ENCODE results near the gene CDS2. TPM values are rescaled to one million over a fixed set of nuclear protein-coding genes. Genes with fewer than 3 reads are reported as not detected.

The CDS2 gene
- total and polyA plus RNA-seq, 8 donors: 2.1 to 88.1 (median 14.7) TPM

DNA sequence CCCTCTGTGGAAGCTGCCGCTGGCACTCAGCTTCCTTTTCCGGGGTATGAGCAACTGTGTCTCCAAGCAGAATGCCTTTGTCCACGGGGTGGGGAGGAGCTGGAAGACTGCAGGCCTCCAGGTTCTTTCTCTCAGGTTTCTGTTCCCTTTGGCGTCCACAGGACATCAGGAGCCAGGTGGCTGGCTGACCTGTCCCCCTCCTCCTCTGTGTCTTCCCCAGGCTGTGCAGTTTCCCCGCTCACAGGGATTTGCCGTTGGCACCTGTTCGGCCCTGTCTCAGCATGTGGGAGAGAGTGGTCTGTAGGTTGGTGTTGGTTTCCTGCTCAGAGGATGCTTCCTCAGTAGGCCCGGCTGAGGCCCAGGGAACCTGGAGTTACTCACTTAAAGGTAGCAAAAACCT is 43.5 kb downstream of the CDS2 start:
- intact Hi-C loops (cut with DNase I; ENCODE audit: low total_unique reads): no loop called here
- Histone ChIP-seq H3K9me3 (no peaks in the 10 kb centered on the region), H3K36me3 (peaks cover 5 to 21% (median 18%) of the 10 kb centered on the region in 4 donors), H3K4me1 (peaks cover 12 to 85% (median 56%) of the 10 kb centered on the region in 4 donors), H3K4me3 (no peak overlapping the region), H3K27me3 (no peaks in the 10 kb centered on the region), H3K27ac (peak overlapping the region in 4 of 5 donors; percentile 1 to 66 (median 34))
- 70 to 84% (median 81%) methylated on average over 8 of the region's 8 CpGs for WGBS, 5 donors
- no peak for DNase-seq
- TF ChIP-seq EP300 (IDR thresholded peaks at IDR 0.05) (no peak), POLR2A (IDR thresholded peaks at IDR 0.05) (no peak), POLR2AphosphoS5 (IDR thresholded peaks at IDR 0.05) (no peak)
- TF ChIP-seq, protein P1, sequence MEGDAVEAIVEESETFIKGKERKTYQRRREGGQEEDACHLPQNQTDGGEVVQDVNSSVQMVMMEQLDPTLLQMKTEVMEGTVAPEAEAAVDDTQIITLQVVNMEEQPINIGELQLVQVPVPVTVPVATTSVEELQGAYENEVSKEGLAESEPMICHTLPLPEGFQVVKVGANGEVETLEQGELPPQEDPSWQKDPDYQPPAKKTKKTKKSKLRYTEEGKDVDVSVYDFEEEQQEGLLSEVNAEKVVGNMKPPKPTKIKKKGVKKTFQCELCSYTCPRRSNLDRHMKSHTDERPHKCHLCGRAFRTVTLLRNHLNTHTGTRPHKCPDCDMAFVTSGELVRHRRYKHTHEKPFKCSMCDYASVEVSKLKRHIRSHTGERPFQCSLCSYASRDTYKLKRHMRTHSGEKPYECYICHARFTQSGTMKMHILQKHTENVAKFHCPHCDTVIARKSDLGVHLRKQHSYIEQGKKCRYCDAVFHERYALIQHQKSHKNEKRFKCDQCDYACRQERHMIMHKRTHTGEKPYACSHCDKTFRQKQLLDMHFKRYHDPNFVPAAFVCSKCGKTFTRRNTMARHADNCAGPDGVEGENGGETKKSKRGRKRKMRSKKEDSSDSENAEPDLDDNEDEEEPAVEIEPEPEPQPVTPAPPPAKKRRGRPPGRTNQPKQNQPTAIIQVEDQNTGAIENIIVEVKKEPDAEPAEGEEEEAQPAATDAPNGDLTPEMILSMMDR (IDR thresholded peaks at IDR 0.05): no peak

DNA sequence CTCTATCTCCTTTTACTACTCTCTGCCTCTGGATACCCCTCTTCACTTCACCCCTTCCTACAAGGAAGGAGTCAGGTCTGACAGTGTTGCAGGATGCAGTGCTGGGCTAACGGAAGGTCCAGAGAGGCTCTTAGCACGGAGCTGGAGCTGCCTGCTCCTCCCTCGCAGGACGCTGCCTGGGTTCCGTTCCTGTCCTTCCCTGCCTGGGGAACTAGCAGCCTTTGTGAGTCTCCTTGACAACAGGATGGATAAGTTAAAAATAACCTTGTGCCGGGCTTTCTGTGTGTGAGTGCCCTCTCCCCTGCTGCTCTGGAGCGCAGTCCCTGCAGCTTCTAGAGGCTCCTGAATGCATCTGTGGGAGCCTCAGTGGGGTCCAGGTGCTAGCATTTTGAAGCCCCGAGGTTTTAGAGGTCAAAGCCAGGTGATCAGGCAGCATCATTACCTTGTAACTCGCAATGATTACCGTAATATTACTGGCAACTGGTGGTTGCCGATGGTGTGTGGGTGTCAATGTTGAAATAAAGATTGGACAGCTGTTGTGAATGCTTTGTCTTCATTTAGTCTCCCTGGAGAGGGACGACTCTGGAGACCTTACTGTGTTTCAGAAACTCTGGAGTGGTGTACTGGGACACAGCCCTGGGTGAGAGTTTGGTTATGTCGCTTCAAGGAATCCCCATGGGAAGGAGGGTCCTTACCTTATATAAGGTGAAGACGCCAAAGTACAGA is 44.4 kb downstream of the CDS2 start:
- TF ChIP-seq POLR2AphosphoS5 (IDR thresholded peaks at IDR 0.05): peak in 1 of 3 donors; percentile 16
- no peak for TF ChIP-seq POLR2A (IDR thresholded peaks at IDR 0.05)
- WGBS, 5 donors: 61 to 81% (median 77%) methylated on average over 14 of the region's 14 CpGs
- peak overlapping the region in 4 of 5 donors; percentile 12 to 66 (median 35) for H3K27ac ChIP-seq
- H3K4me3 ChIP-seq: no peak overlapping the region
- H3K36me3 ChIP-seq: peaks cover 13 to 30% (median 27%) of the 10 kb centered on the region in 4 donors
- intact Hi-C loops (cut with DNase I; ENCODE audit: low total_unique reads): no loop called here
- peaks cover 12 to 77% (median 54%) of the 10 kb centered on the region in 4 donors for H3K4me1 ChIP-seq
- H3K27me3 ChIP-seq: no peaks in the 10 kb centered on the region
- peak in 1 of 2 donors; percentile 64 for DNase-seq
- H3K9me3 ChIP-seq: no peaks in the 10 kb centered on the region

DNA sequence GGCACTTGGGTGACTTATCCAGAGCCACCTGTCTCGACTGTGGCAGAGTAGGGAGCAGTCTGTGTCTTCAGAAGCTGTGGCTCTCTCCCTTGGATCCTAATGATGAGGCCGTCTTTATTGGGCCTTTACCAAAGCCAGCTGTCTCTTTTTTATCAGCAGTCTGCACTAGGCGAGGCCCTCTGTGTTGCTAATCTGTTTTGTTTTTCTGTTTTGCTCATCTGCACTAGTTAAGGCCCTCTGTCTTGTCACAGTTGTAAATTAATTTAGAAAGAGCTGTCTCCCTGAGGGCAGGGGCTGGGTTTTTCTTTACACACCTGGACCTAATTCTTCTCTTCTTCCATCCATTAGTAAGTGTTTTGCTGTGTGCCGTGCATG is 45.0 kb downstream of the CDS2 start:
- H3K4me1 ChIP-seq: peaks cover 12 to 71% (median 51%) of the 10 kb centered on the region in 4 donors
- WGBS, 5 donors: 66 to 79% (median 74%) methylated on average over 4 of the region's 4 CpGs

DNA sequence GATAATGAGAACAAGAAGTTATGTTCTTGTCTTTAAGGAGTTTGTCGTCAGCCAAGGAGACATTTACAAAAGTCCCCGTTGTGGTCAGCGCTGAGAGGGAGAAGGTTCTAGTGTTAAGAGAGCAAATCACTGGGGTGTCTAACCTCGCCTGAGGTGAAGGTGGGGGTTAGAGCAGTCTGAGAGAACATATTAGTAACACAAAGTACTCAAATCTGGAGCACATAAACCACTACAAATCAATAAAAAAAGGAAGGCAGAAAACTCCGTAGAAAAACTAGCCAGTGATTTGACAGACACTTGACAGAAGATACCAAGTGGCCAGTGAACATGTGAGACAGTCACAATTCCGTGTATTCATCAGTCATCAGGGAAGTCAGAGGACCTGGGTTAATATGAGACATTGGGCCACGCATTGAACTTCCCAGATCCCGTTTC is 45.4 kb downstream of the CDS2 start:
- Histone ChIP-seq H3K27me3 (no peaks in the 10 kb centered on the region), H3K4me3 (no peak overlapping the region), H3K4me1 (peaks cover 12 to 67% (median 47%) of the 10 kb centered on the region in 4 donors), H3K27ac (peak overlapping the region in 2 of 5 donors; percentile 54 to 66), H3K9me3 (no peaks in the 10 kb centered on the region), H3K36me3 (peaks cover 23 to 39% (median 36%) of the 10 kb centered on the region in 4 donors)
- 74 to 84% (median 82%) methylated on average over 8 of the region's 8 CpGs for WGBS, 5 donors
- intact Hi-C loops (cut with DNase I; ENCODE audit: low total_unique reads): no loop called here
- TF ChIP-seq POLR2A (IDR thresholded peaks at IDR 0.05): no peak
- TF ChIP-seq, protein P1 (IDR thresholded peaks at IDR 0.05): no peak
- no peak for TF ChIP-seq EP300 (IDR thresholded peaks at IDR 0.05)
- no peak for TF ChIP-seq POLR2AphosphoS5 (IDR thresholded peaks at IDR 0.05)
- no peak for DNase-seq

More for the DNA sequence above, 45.0 kb downstream of the CDS2 start:
- Histone ChIP-seq H3K36me3 (peaks cover 19 to 35% (median 32%) of the 10 kb centered on the region in 4 donors), H3K4me3 (no peak overlapping the region), H3K27ac (peak overlapping the region in 3 of 5 donors; percentile 12 to 66 (median 54)), H3K27me3 (no peaks in the 10 kb centered on the region), H3K9me3 (no peaks in the 10 kb centered on the region)
- intact Hi-C loops (cut with DNase I; ENCODE audit: low total_unique reads): no loop called here
- no peak for TF ChIP-seq EP300 (IDR thresholded peaks at IDR 0.05)
- TF ChIP-seq POLR2AphosphoS5 (IDR thresholded peaks at IDR 0.05): no peak
- no peak for DNase-seq

DNA sequence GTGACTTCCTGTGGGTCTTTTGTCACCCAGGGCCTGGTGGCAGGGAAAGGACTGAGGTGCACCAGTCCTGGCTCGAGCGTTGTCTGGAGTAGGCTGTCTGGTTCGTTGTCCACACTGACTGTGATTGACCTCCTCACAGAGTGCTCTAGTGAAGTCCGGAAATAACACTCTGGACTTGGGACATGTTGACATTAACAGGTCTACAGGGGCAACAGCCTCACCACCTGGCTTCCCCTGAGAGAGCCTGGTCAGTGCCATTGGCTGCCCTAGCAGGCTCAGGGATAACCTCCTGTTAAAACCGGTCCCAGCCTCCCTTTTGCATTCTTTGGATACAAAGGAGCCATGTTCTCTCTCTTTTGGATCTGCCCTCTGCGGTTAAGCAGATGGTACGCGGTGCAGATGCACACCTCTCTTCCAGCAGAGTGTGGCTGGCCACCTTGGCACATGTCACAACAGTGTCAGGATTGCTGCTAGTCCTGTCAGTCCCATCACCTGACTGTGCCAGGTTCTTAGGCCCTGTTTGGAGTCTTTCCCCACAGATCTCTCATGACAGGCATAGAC is 46.2 kb downstream of the CDS2 start:
- no peak overlapping the region for H3K4me3 ChIP-seq
- H3K27me3 ChIP-seq: no peaks in the 10 kb centered on the region
- peaks cover 12 to 59% (median 40%) of the 10 kb centered on the region in 4 donors for H3K4me1 ChIP-seq
- TF ChIP-seq POLR2AphosphoS5 (IDR thresholded peaks at IDR 0.05) (no peak), EP300 (IDR thresholded peaks at IDR 0.05) (no peak), POLR2A (IDR thresholded peaks at IDR 0.05) (no peak)
- TF ChIP-seq, protein P1 (IDR thresholded peaks at IDR 0.05): no peak
- WGBS, 5 donors: 83 to 96% (median 88%) methylated on average over 4 to 8 of the region's 8 CpGs
- peaks cover 23 to 47% (median 44%) of the 10 kb centered on the region in 4 donors for H3K36me3 ChIP-seq
- DNase-seq: no peak
- intact Hi-C loops (cut with DNase I; ENCODE audit: low total_unique reads): no loop called here
- H3K9me3 ChIP-seq: no peaks in the 10 kb centered on the region
- H3K27ac ChIP-seq: no peak overlapping the region

Measured in stomach (tissue), 9 donors.